Stomach (tissue), 9 donors: Measurements from ENCODE around the gene ZNF329. TPM values are rescaled to one million over a fixed set of nuclear protein-coding genes. Genes with fewer than 3 reads are reported as not detected.

Source experiments
- DNase-seq, 2 donors: peaks; one replicate each; pipeline versions ENCODE4 v3.0.0 to v3.0.0-alpha.2; 2013 to 2019
- H3K27ac ChIP-seq, 5 donors: fragments of 200-600 bp in 4 of 5; sonication (generic) in 4 of 5; one replicate each; pipeline ENCODE4 v1.5.1; 2013 to 2019; ENCODE audit warnings: mild to moderate bottlenecking in 1 of 5, moderate library complexity in 1 of 5
- H3K27me3 ChIP-seq, 3 donors: fragments of 200-600 bp; sonication (generic); one replicate each; pipeline ENCODE4 v1.5.1; 2017 to 2019; ENCODE audit warnings: mixed run types in 1 of 3
- H3K36me3 ChIP-seq, 4 donors: fragments of 200-600 bp; sonication (generic); 1 replicate in 3 of 4; 2 replicates in 1 of 4; pipeline ENCODE4 v1.5.1; 2016 to 2019
- H3K4me1 ChIP-seq, 4 donors: fragments of 200-600 bp; sonication (generic); one replicate each; pipeline ENCODE4 v1.5.1; 2016 to 2019
- H3K4me3 ChIP-seq, 4 donors: fragments of 200-600 bp; sonication (generic) in 3 of 4; one replicate each; pipeline ENCODE4 v1.5.1; 2016 to 2019; ENCODE audit warnings: mild to moderate bottlenecking in 1 of 4
- H3K9me3 ChIP-seq, 4 donors: fragments of 200-600 bp; sonication (generic); one replicate each; pipeline ENCODE4 v1.5.1; 2016 to 2019
- EP300 ChIP-seq: sonication (generic); formaldehyde crosslinking; IDR thresholded peaks from one replicate; pipeline ENCODE4 v1.6.1; 2017; ENCODE audit warnings: antibody characterized with exemption
- POLR2A ChIP-seq, 4 donors: fragments of 450-650 bp; IDR thresholded peaks; one replicate each; pipeline ENCODE4 v1.6.1; 2016; ENCODE audit warnings: antibody characterized with exemption in 4 of 4, control low read depth in 2 of 4, mild to moderate bottlenecking in 1 of 4, moderate library complexity in 1 of 4
- POLR2AphosphoS5 ChIP-seq, 3 donors: sonication (generic); formaldehyde crosslinking; IDR thresholded peaks; one replicate each; pipeline ENCODE4 v1.6.1; 2016; ENCODE audit warnings: antibody characterized with exemption in 3 of 3
- WGBS, 5 donors: extraction: QIAGEN DNeasy Blood & Tissue Kit in 3 of 5; methylation state at CpG; one replicate each; pipeline versions ENCODE4 v1.1.5 to v1.1.7; 2013 to 2018; 5-methylcytosine and 5-hydroxymethylcytosine counted together
- intact Hi-C: fragments of 100-400 bp; cut with DNase I; formaldehyde crosslinking; loops from one replicate; pipeline ENCODE4 v1.15.1; 2023; ENCODE audit warnings: low total_unique reads
- polyA plus RNA-seq, 3 donors: library from polyadenylated mRNA; stranded (reverse); fragments of 200-250 nt; gene quantifications; one replicate each; pipeline ENCODE4 v1.2.3, GENCODE V29; 2013
- total RNA-seq, 5 donors: library from RNA; depleted of rRNA; stranded (reverse); fragments of >200 nt; gene quantifications; one replicate each; pipeline versions ENCODE4 v1.1.0 to v1.2.3, GENCODE V29; 2014 to 2016
- TF ChIP-seq, protein P1 (sequence below), 7 experiments: fragments of 450-650 bp in 4 of 7; fragments of 200-600 bp in 3 of 7; sonication (generic) in 3 of 7; IDR thresholded peaks; one replicate each; pipeline ENCODE4 v1.5.1; 2016 to 2019; ENCODE audit warnings: antibody characterized with exemption in 7 of 7, control low read depth in 2 of 7, mild to moderate bottlenecking in 1 of 7
- donor health status: healthy with polysubstance abuse.
- donor health status: Bipolar disorder and iron deficiency.
- donor health status: healthy.

ZNF329 gene
- total and polyA plus RNA-seq, 8 donors = 0.58 to 18.2 (median 4.2) TPM

- TF ChIP-seq POLR2A (IDR thresholded peaks at IDR 0.05) (no peak), EP300 (no peak), POLR2AphosphoS5 (IDR thresholded peaks at IDR 0.05) (no peak)
- TF ChIP-seq, protein P1, sequence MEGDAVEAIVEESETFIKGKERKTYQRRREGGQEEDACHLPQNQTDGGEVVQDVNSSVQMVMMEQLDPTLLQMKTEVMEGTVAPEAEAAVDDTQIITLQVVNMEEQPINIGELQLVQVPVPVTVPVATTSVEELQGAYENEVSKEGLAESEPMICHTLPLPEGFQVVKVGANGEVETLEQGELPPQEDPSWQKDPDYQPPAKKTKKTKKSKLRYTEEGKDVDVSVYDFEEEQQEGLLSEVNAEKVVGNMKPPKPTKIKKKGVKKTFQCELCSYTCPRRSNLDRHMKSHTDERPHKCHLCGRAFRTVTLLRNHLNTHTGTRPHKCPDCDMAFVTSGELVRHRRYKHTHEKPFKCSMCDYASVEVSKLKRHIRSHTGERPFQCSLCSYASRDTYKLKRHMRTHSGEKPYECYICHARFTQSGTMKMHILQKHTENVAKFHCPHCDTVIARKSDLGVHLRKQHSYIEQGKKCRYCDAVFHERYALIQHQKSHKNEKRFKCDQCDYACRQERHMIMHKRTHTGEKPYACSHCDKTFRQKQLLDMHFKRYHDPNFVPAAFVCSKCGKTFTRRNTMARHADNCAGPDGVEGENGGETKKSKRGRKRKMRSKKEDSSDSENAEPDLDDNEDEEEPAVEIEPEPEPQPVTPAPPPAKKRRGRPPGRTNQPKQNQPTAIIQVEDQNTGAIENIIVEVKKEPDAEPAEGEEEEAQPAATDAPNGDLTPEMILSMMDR (IDR thresholded peaks at IDR 0.05) = no peak
- intact Hi-C loops = no loop called here
- Histone ChIP-seq H3K9me3 (peaks cover 26 to 100% (median 97%) of the 10 kb centered on the region in 4 donors), H3K4me1 (no peaks in the 10 kb centered on the region), H3K27ac (no peak overlapping the region), H3K36me3 (peaks cover 28 to 57% (median 46%) of the 10 kb centered on the region in 4 donors), H3K27me3 (no peaks in the 10 kb centered on the region), H3K4me3 (no peak overlapping the region)
- no peak for DNase-seq
- WGBS, 5 donors = 94 to 100% (median 96%) methylated on average over 3 of the region's 3 CpGs
These were observed 67.6 kb downstream of the ZNF329 start for GRCh38 chr19:58083021-58083420.

- Histone ChIP-seq H3K9me3 (peaks cover 18 to 100% (median 92%) of the 10 kb centered on the region in 4 donors), H3K4me1 (no peaks in the 10 kb centered on the region), H3K4me3 (no peak overlapping the region), H3K27me3 (no peaks in the 10 kb centered on the region), H3K36me3 (peaks cover 9 to 34% (median 16%) of the 10 kb centered on the region in 4 donors), H3K27ac (no peak overlapping the region)
- TF ChIP-seq EP300 = no peak
- TF ChIP-seq POLR2AphosphoS5 (IDR thresholded peaks at IDR 0.05) = no peak
- TF ChIP-seq, protein P1 (IDR thresholded peaks at IDR 0.05) = no peak
- no peak for TF ChIP-seq POLR2A (IDR thresholded peaks at IDR 0.05)
- 88 to 93% (median 90%) methylated on average over 10 of the region's 10 CpGs for WGBS, 5 donors
- intact Hi-C loops = no loop called here
- DNase-seq = no peak
These were observed 70.8 kb downstream of the ZNF329 start for GRCh38 chr19:58079792-58080191.

Other genes starting within 250 kb of the ZNF329 start
- 10 to 100 TPM; 18.3 to 38.8 (median 28.1) TPM for gene ZNF417, start 234.2 kb downstream of the ZNF329 start, total RNA-seq
- 1 to 10 TPM; 1.2 to 3.4 (median 1.5) TPM for gene ZNF417, start 234.2 kb downstream of the ZNF329 start, polyA plus RNA-seq
- 10 to 100 TPM in 4 of 5 donors, not detected in 1; 12.5 to 55.4 (median 32.7) TPM for gene ZNF418, start 215.4 kb downstream of the ZNF329 start, total RNA-seq
- gene ZNF418, start 215.4 kb downstream of the ZNF329 start, polyA plus RNA-seq = 1 to 10 TPM; 1.1 to 4.5 (median 3.2) TPM
- gene ZNF256, start 203.1 kb downstream of the ZNF329 start, total RNA-seq = 10 to 100 TPM in 1 of 5 donors, 1 to 10 TPM in 1, under 1 TPM in 1, not detected in 2; 0.89 to 15.4 (median 2.5) TPM
- gene ZNF256, start 203.1 kb downstream of the ZNF329 start, polyA plus RNA-seq = 1 to 10 TPM; 1.4 to 3.5 (median 1.8) TPM
- not detected for gene C19orf18, start 176.3 kb downstream of the ZNF329 start, total RNA-seq
- 1 to 10 TPM; 2.1 to 4.0 (median 3.2) TPM for gene C19orf18, start 176.3 kb downstream of the ZNF329 start, polyA plus RNA-seq
- 10 to 100 TPM in 3 of 5 donors, 1 to 10 TPM in 2; 5.8 to 35.2 (median 18.0) TPM for gene ZNF606, start 148.0 kb downstream of the ZNF329 start, total RNA-seq
- 1 to 10 TPM; 1.2 to 6.3 (median 5.2) TPM for gene ZNF606, start 148.0 kb downstream of the ZNF329 start, polyA plus RNA-seq
- gene ZSCAN1, start 116.8 kb downstream of the ZNF329 start, total RNA-seq = under 1 TPM in 1 of 5 donors, not detected in 4; 0.92 TPM
- gene ZSCAN1, start 116.8 kb downstream of the ZNF329 start, polyA plus RNA-seq = under 1 TPM in 2 of 3 donors, not detected in 1; 0.20 to 0.44 TPM
- 10 to 100 TPM in 1 of 5 donors, 1 to 10 TPM in 3, not detected in 1; 3.5 to 16.3 (median 7.6) TPM for gene ZNF135, start 91.5 kb downstream of the ZNF329 start, total RNA-seq
- 1 to 10 TPM; 1.6 to 4.9 (median 2.7) TPM for gene ZNF135, start 91.5 kb downstream of the ZNF329 start, polyA plus RNA-seq
- 100 to 1,000 TPM in 1 of 5 donors, 10 to 100 TPM in 4; 27.0 to 327 (median 60.6) TPM for gene ZSCAN18, start 52.6 kb downstream of the ZNF329 start, total RNA-seq
- gene ZSCAN18, start 52.6 kb downstream of the ZNF329 start, polyA plus RNA-seq = 10 to 100 TPM; 15.5 to 50.3 (median 35.4) TPM
- 10 to 100 TPM in 4 of 5 donors, 1 to 10 TPM in 1; 6.2 to 46.9 (median 28.6) TPM for gene ZNF274, start 32.3 kb upstream of the ZNF329 start, total RNA-seq
- 10 to 100 TPM in 2 of 3 donors, 1 to 10 TPM in 1; 5.9 to 16.1 (median 12.2) TPM for gene ZNF274, start 32.3 kb upstream of the ZNF329 start, polyA plus RNA-seq
- gene ZNF544, start 78.1 kb upstream of the ZNF329 start, total RNA-seq = 10 to 100 TPM in 4 of 5 donors, 1 to 10 TPM in 1; 9.6 to 60.7 (median 34.8) TPM
- gene ZNF544, start 78.1 kb upstream of the ZNF329 start, polyA plus RNA-seq = 10 to 100 TPM in 2 of 3 donors, 1 to 10 TPM in 1; 9.5 to 17.7 (median 17.0) TPM
- 1 to 10 TPM; 1.4 to 9.0 (median 4.9) TPM for gene ZNF8, start 128.2 kb upstream of the ZNF329 start, total RNA-seq
- gene ZNF8, start 128.2 kb upstream of the ZNF329 start, polyA plus RNA-seq = 1 to 10 TPM in 1 of 3 donors, under 1 TPM in 2; 0.81 to 1.1 (median 0.95) TPM
- 10 to 100 TPM; 25.2 to 93.6 (median 48.4) TPM for gene ERVK3-1, start 154.6 kb upstream of the ZNF329 start, total RNA-seq
- 10 to 100 TPM; 25.0 to 45.1 (median 35.1) TPM for gene ERVK3-1, start 154.6 kb upstream of the ZNF329 start, polyA plus RNA-seq
- gene ZSCAN22, start 176.2 kb upstream of the ZNF329 start, total RNA-seq = 1 to 10 TPM in 3 of 5 donors, under 1 TPM in 1, not detected in 1; 0.45 to 5.2 (median 1.6) TPM
- 1 to 10 TPM in 1 of 3 donors, under 1 TPM in 2; 0.75 to 1.4 (median 0.83) TPM for gene ZSCAN22, start 176.2 kb upstream of the ZNF329 start, polyA plus RNA-seq
- gene A1BG, start 202.7 kb upstream of the ZNF329 start, total RNA-seq = 10 to 100 TPM in 1 of 5 donors, 1 to 10 TPM in 2, not detected in 2; 1.1 to 30.9 (median 1.7) TPM
- 10 to 100 TPM; 19.7 to 61.7 (median 33.8) TPM for gene A1BG, start 202.7 kb upstream of the ZNF329 start, polyA plus RNA-seq
- 10 to 100 TPM in 1 of 5 donors, 1 to 10 TPM in 2, under 1 TPM in 1, not detected in 1; 0.14 to 12.3 (median 3.2) TPM for gene ZNF497, start 212.0 kb upstream of the ZNF329 start, total RNA-seq
- gene ZNF497, start 212.0 kb upstream of the ZNF329 start, polyA plus RNA-seq = 1 to 10 TPM in 1 of 3 donors, under 1 TPM in 2; 0.12 to 1.0 (median 0.46) TPM
- gene ZNF837, start 230.2 kb upstream of the ZNF329 start, total RNA-seq = 1 to 10 TPM in 4 of 5 donors, not detected in 1; 1.8 to 8.5 (median 2.3) TPM
- gene ZNF837, start 230.2 kb upstream of the ZNF329 start, polyA plus RNA-seq = 1 to 10 TPM; 2.3 to 3.0 (median 2.4) TPM
- gene RPS5, start 236.5 kb upstream of the ZNF329 start, total RNA-seq = 1,000 to 10,000 TPM in 3 of 5 donors, 100 to 1,000 TPM in 2; 801 to 1,605 (median 1,501) TPM
- 1,000 to 10,000 TPM; 1,495 to 2,322 (median 1,503) TPM for gene RPS5, start 236.5 kb upstream of the ZNF329 start, polyA plus RNA-seq
- not detected for gene RNF225, start 244.9 kb upstream of the ZNF329 start, total RNA-seq
- gene RNF225, start 244.9 kb upstream of the ZNF329 start, polyA plus RNA-seq = under 1 TPM in 1 of 3 donors, not detected in 2; 0.13 TPM